Panc1 (cell line): ENCODE measurements around the gene PIGS. TPM values are rescaled to one million over a fixed set of nuclear protein-coding genes. Genes with fewer than 3 reads are reported as not detected.

Experiments
- ATAC-seq: fragments of 200-7000 bp; cut with Tn5 transposase; 2 replicates; pipeline ENCODE4 v1.9.1; 2020; ENCODE audit warnings: mild to moderate bottlenecking, moderate library complexity
- BruUV-seq: library from RNA; stranded (reverse); fragments of 400-500 nt; replicated peaks from 2 replicates; lab custom pipeline; 2021; lab: Mats Ljungman, UMichigan
- CTCF ChIA-PET: fragments of 300-600 bp; sonication (Branson Sonifier 250); formaldehyde crosslinking; loops from one replicate; lab custom pipeline; 2022; ENCODE audit warnings: antibody characterized with exemption; lab: Charles Lee
- POLR2A ChIA-PET: fragments of 300-600 bp; sonication (Branson Sonifier 250); formaldehyde crosslinking; loops from one replicate; lab custom pipeline; 2022; ENCODE audit warnings: antibody characterized with exemption; lab: Charles Lee
- DNase-seq: peaks from one replicate; pipeline ENCODE4 v3.0.0-alpha.2; 2010; ENCODE audit warnings: low read depth, low spot score
- H3K27ac ChIP-seq: 2 replicates; pipeline ENCODE4 v1.5.1; 2011; ENCODE audit warnings: mild to moderate bottlenecking, low read length, inconsistent platforms
- H3K27me3 ChIP-seq: fragments of 200-500 bp; sonication (Bioruptor generic); 2 replicates; pipeline ENCODE4 v1.6.0; 2014; ENCODE audit warnings: low read length, inconsistent platforms; ENCODE audit not compliant: control insufficient read depth, insufficient read depth
- H3K36me3 ChIP-seq: fragments of 200-500 bp; sonication (Bioruptor generic); 2 replicates; pipeline ENCODE4 v1.5.1; 2014; ENCODE audit warnings: inconsistent platforms, mild to moderate bottlenecking, low read length, moderate library complexity; ENCODE audit not compliant: control insufficient read depth, insufficient read depth
- H3K4me1 ChIP-seq: 2 replicates; pipeline ENCODE4 v1.5.1; 2011; ENCODE audit warnings: inconsistent platforms, mild to moderate bottlenecking, low read length, moderate library complexity; ENCODE audit not compliant: control insufficient read depth, insufficient read depth
- H3K4me3 ChIP-seq, 2 experiments: 2 replicates each; pipeline ENCODE4 v1.5.1; 2011 to 2012; ENCODE audit warnings: low read depth in 2 of 2, low read length in 2 of 2, mild to moderate bottlenecking in 2 of 2, inconsistent platforms in 1 of 2, moderate library complexity in 1 of 2
- H3K9me3 ChIP-seq: fragments of 200-500 bp; sonication (Bioruptor generic); 2 replicates; pipeline ENCODE4 v1.5.1; 2014; ENCODE audit warnings: low read depth, mild to moderate bottlenecking, inconsistent platforms, low read length, moderate library complexity; ENCODE audit not compliant: control insufficient read depth, insufficient read depth
- POLR2AphosphoS5 ChIP-seq: IDR thresholded peaks from 2 replicates; pipeline ENCODE4 v1.6.1; 2012; ENCODE audit warnings: mild to moderate bottlenecking, low read depth, low read length, moderate library complexity
- SIN3A ChIP-seq: IDR thresholded peaks from 2 replicates; pipeline ENCODE4 v1.6.1; 2012; ENCODE audit warnings: low read depth, mild to moderate bottlenecking, low read length, moderate library complexity, borderline replicate concordance; ENCODE audit not compliant: insufficient read depth
- TCF7L2 ChIP-seq: IDR thresholded peaks from 2 replicates; pipeline ENCODE4 v1.6.1; 2011; ENCODE audit warnings: mild to moderate bottlenecking, low read depth, low read length, inconsistent platforms
- in situ Hi-C: cut with HindIII; loops from 2 replicates; pipeline ENCODE4 v1.10.0; 2016; ENCODE audit warnings: low sequenced_read_pairs, low pct_unique_long_range_greater_than_20kb
- intact Hi-C: fragments of 100-400 bp; cut with micrococcal nuclease; formaldehyde crosslinking; loops from one replicate; pipeline ENCODE4 v1.10.0; 2022; ENCODE audit not compliant: unreplicated experiment
- total RNA-seq: library from RNA; stranded (reverse); gene quantifications from one replicate; pipeline ENCODE4 v1.2.1, GENCODE V29; 2021; ENCODE audit not compliant: unreplicated experiment
- TF ChIP-seq, protein P1 (sequence below): fragments of 450-650 bp; IDR thresholded peaks from 2 replicates; pipeline ENCODE4 v1.5.1; 2017; ENCODE audit warnings: mild to moderate bottlenecking
- TF ChIP-seq, protein P2 (sequence below), 2 experiments: IDR thresholded peaks; 2 replicates each; pipeline ENCODE4 v1.6.1; 2011 to 2012; ENCODE audit warnings: low read depth in 2 of 2, control low read depth in 1 of 2, low read length in 1 of 2, mild to moderate bottlenecking in 1 of 2, moderate library complexity in 1 of 2; ENCODE audit not compliant: insufficient read depth in 1 of 2

Gene PIGS
- total RNA-seq, 1 experiment from 2014 or later = 78.8 TPM

DNA sequence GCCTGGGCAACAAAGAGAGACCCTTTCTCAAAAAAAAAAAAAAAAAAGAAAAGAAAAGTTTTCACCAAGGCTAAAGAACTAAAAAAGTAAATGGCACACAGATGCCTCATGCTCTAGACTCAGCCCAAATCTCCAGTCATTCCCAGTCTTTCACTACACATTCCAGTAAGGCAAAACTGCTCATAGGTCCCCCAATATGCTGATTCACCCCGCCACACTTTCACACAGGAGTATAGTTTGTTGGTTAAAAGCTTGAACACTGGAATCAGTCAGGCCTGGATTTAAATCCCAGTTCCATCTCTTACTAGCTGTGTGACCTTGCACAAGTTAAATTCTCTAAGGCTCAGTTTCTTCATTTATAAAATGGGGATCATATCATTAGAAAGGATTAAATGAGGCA lies 1.9 kb downstream of the PIGS start:
- H3K4me1 ChIP-seq = peaks cover 17% of the 10 kb centered on the region; the same call in 1 of the 2 replicates
- no peaks in the 10 kb centered on the region for H3K36me3 ChIP-seq
- DNase-seq (no peak), ATAC-seq (no peak)
- ChIA-PET POLR2A (interaction anchor here (0.7 to 0.8 kb wide), 2 partner anchors 55 to 337 kb away, joined by 11 to 12 read pairs; no protein-coding TSS in a partner anchor), CTCF (interaction anchor here (1.1 kb wide), 1 partner anchor 19 kb away, joined by 3 read pairs; no protein-coding TSS in a partner anchor)
- H3K9me3 ChIP-seq = no peaks in the 10 kb centered on the region
- no peak overlapping the region for H3K27ac ChIP-seq
- no peak overlapping the region for H3K4me3 ChIP-seq
- TF ChIP-seq SIN3A (no peak), TCF7L2 (no peak), POLR2AphosphoS5 (no peak)
- TF ChIP-seq, protein P1, sequence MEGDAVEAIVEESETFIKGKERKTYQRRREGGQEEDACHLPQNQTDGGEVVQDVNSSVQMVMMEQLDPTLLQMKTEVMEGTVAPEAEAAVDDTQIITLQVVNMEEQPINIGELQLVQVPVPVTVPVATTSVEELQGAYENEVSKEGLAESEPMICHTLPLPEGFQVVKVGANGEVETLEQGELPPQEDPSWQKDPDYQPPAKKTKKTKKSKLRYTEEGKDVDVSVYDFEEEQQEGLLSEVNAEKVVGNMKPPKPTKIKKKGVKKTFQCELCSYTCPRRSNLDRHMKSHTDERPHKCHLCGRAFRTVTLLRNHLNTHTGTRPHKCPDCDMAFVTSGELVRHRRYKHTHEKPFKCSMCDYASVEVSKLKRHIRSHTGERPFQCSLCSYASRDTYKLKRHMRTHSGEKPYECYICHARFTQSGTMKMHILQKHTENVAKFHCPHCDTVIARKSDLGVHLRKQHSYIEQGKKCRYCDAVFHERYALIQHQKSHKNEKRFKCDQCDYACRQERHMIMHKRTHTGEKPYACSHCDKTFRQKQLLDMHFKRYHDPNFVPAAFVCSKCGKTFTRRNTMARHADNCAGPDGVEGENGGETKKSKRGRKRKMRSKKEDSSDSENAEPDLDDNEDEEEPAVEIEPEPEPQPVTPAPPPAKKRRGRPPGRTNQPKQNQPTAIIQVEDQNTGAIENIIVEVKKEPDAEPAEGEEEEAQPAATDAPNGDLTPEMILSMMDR = no peak
- TF ChIP-seq, protein P2, sequence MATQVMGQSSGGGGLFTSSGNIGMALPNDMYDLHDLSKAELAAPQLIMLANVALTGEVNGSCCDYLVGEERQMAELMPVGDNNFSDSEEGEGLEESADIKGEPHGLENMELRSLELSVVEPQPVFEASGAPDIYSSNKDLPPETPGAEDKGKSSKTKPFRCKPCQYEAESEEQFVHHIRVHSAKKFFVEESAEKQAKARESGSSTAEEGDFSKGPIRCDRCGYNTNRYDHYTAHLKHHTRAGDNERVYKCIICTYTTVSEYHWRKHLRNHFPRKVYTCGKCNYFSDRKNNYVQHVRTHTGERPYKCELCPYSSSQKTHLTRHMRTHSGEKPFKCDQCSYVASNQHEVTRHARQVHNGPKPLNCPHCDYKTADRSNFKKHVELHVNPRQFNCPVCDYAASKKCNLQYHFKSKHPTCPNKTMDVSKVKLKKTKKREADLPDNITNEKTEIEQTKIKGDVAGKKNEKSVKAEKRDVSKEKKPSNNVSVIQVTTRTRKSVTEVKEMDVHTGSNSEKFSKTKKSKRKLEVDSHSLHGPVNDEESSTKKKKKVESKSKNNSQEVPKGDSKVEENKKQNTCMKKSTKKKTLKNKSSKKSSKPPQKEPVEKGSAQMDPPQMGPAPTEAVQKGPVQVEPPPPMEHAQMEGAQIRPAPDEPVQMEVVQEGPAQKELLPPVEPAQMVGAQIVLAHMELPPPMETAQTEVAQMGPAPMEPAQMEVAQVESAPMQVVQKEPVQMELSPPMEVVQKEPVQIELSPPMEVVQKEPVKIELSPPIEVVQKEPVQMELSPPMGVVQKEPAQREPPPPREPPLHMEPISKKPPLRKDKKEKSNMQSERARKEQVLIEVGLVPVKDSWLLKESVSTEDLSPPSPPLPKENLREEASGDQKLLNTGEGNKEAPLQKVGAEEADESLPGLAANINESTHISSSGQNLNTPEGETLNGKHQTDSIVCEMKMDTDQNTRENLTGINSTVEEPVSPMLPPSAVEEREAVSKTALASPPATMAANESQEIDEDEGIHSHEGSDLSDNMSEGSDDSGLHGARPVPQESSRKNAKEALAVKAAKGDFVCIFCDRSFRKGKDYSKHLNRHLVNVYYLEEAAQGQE (IDR thresholded peaks at IDR 0.05; ENCODE audit: insufficient read depth in 1 of 2, low read depth in 2 of 2, low read length in 1 of 2) = no peak
- in situ Hi-C loops (no loop called here), intact Hi-C loops (no loop called here)
- TSS peak; percentile 85 for BruUV-seq
- H3K27me3 ChIP-seq = no peaks in the 10 kb centered on the region

DNA sequence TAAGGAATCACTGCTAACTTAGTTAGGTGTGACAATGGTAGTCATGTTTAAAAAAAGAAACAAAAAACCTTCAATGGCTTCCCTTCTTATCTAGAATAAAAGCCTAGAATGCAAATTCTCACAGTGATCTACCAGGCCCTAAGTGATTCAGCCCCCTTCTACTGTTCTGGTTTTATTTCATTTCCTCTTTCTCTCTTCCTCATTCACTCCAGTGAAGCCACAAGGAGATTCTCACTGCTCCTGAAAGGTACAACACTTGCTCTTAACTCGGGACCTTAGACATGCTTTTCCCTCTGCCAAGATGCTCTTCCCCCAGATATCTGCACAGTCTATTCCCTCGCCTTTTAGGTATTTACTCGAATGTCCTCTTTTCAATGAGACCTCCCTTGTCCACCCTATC lies 3.7 kb downstream of the PIGS start:
- H3K4me3 ChIP-seq = no peak overlapping the region
- peaks cover 17% of the 10 kb centered on the region; the same call in 1 of the 2 replicates for H3K4me1 ChIP-seq
- intact Hi-C loops (no loop called here), in situ Hi-C loops (no loop called here)
- ChIA-PET POLR2A (no interaction called here), CTCF (no interaction called here)
- TF ChIP-seq SIN3A (no peak), TCF7L2 (no peak), POLR2AphosphoS5 (no peak)
- TF ChIP-seq, protein P1 = no peak
- TF ChIP-seq, protein P2 (IDR thresholded peaks at IDR 0.05; ENCODE audit: insufficient read depth in 1 of 2, low read depth in 2 of 2, low read length in 1 of 2) = no peak
- BruUV-seq = TSS peak; percentile 38
- no peaks in the 10 kb centered on the region for H3K27me3 ChIP-seq
- H3K9me3 ChIP-seq = no peaks in the 10 kb centered on the region
- no peaks in the 10 kb centered on the region for H3K36me3 ChIP-seq
- DNase-seq = no peak
- no peak overlapping the region for H3K27ac ChIP-seq
- ATAC-seq = no peak
